Thyroid gland (tissue), 4 donors: ENCODE data around the gene FOXP1.

ENCODE experiments used
- CTCF ChIP-seq, 6 experiments: fragments of 200-600 bp in 3 of 6; fragments of 450-650 bp in 3 of 6; sonication (generic) in 3 of 6; IDR thresholded peaks; one replicate each; pipeline ENCODE4 v1.5.1; 2016 to 2019; ENCODE audit warnings: antibody characterized with exemption in 6 of 6, mild to moderate bottlenecking in 2 of 6, inconsistent platforms in 1 of 6, moderate library complexity in 1 of 6
- POLR2A ChIP-seq, 2 donors: fragments of 450-650 bp; IDR thresholded peaks; one replicate each; pipeline ENCODE4 v1.6.1; 2017; ENCODE audit warnings: antibody characterized with exemption in 2 of 2, mild to moderate bottlenecking in 2 of 2, moderate library complexity in 1 of 2

GRCh38 chr3:71495708-71496472 is 87.6 kb downstream of the FOXP1 start:
- TF ChIP-seq CTCF (IDR thresholded peaks at IDR 0.05) (no peak), POLR2A (IDR thresholded peaks at IDR 0.05) (no peak)
